HEK293 (cell line): ENCODE measurements around the gene ZSWIM7.

Source experiments
- ATF2 ChIP-seq: fragments of 450-650 bp; formaldehyde crosslinking; IDR thresholded peaks from 2 replicates; pipeline ENCODE4 v1.5.1; 2016; ENCODE audit warnings: missing biosample characterization, missing genetic modification characterization, low read depth
- HOXA7 ChIP-seq: sonication (generic); formaldehyde crosslinking; IDR thresholded peaks from 2 replicates; pipeline ENCODE4 v1.8.1; 2022; ENCODE audit warnings: missing genetic modification reagents, borderline replicate concordance
- ZBTB21 ChIP-seq: fragments of 450-650 bp; formaldehyde crosslinking; IDR thresholded peaks from 2 replicates; pipeline ENCODE4 v1.5.1; 2017; ENCODE audit warnings: missing biosample characterization, missing genetic modification characterization
- ZBTB7A ChIP-seq: fragments of 450-650 bp; formaldehyde crosslinking; IDR thresholded peaks from 2 replicates; pipeline ENCODE4 v1.5.1; 2016; ENCODE audit warnings: low read depth, missing biosample characterization, missing genetic modification characterization
- ZNF10 ChIP-seq: fragments of 450-650 bp; formaldehyde crosslinking; IDR thresholded peaks from 2 replicates; pipeline ENCODE4 v1.5.1; 2017; ENCODE audit warnings: missing biosample characterization, missing genetic modification characterization
- ZNF121 ChIP-seq: fragments of 450-650 bp; formaldehyde crosslinking; IDR thresholded peaks from 2 replicates; pipeline ENCODE4 v1.5.1; 2016; ENCODE audit warnings: missing biosample characterization, missing genetic modification characterization
- ZNF311 ChIP-seq: fragments of 450-650 bp; formaldehyde crosslinking; IDR thresholded peaks from 2 replicates; pipeline ENCODE4 v1.5.1; 2017; ENCODE audit warnings: missing biosample characterization, missing genetic modification characterization, borderline replicate concordance
- ZNF335 ChIP-seq: fragments of 450-650 bp; formaldehyde crosslinking; conservative IDR thresholded peaks from 2 replicates; pipeline ENCODE4 v1.5.1; 2016; ENCODE audit warnings: missing biosample characterization, missing genetic modification characterization
- ZSCAN16 ChIP-seq: fragments of 450-650 bp; formaldehyde crosslinking; IDR thresholded peaks from 2 replicates; pipeline ENCODE4 v1.5.1; 2016; ENCODE audit warnings: missing biosample characterization, missing genetic modification characterization
- ZSCAN23 ChIP-seq: fragments of 450-650 bp; formaldehyde crosslinking; IDR thresholded peaks from 2 replicates; pipeline ENCODE4 v1.5.1; 2016; ENCODE audit warnings: missing biosample characterization, missing genetic modification characterization
- TF ChIP-seq, protein P1 (sequence below): fragments of 450-650 bp; formaldehyde crosslinking; IDR thresholded peaks from 2 replicates; pipeline ENCODE4 v1.5.1; 2016; ENCODE audit warnings: missing biosample characterization, missing genetic modification characterization
- TF ChIP-seq, protein P2 (sequence below): fragments of 450-650 bp; formaldehyde crosslinking; IDR thresholded peaks from 2 replicates; pipeline ENCODE4 v1.5.1; 2016; ENCODE audit warnings: missing biosample characterization, missing genetic modification characterization
- TF ChIP-seq, protein P3 (sequence below): fragments of 450-650 bp; formaldehyde crosslinking; IDR thresholded peaks from 2 replicates; pipeline ENCODE4 v1.5.1; 2016; ENCODE audit warnings: missing biosample characterization, missing genetic modification characterization, borderline replicate concordance
- TF ChIP-seq, protein P4 (sequence below): fragments of 450-650 bp; formaldehyde crosslinking; conservative IDR thresholded peaks from 2 replicates; pipeline ENCODE4 v1.5.1; 2016; ENCODE audit warnings: low read depth, missing biosample characterization, missing genetic modification characterization

GRCh38 chr17:16033729-16034349 is 34.3 kb upstream of the ZSWIM7 start:
- no peak for TF ChIP-seq HOXA7
- TF ChIP-seq ZNF10 (tag by site-specific recombination): no peak
- no peak for TF ChIP-seq ZNF335 (tag by site-specific recombination)
- TF ChIP-seq ATF2 (tag by site-specific recombination): no peak
- no peak for TF ChIP-seq ZBTB21 (tag by site-specific recombination)
- TF ChIP-seq ZNF311 (tag by site-specific recombination): no peak
- TF ChIP-seq ZSCAN16: no peak
- TF ChIP-seq, protein P1, sequence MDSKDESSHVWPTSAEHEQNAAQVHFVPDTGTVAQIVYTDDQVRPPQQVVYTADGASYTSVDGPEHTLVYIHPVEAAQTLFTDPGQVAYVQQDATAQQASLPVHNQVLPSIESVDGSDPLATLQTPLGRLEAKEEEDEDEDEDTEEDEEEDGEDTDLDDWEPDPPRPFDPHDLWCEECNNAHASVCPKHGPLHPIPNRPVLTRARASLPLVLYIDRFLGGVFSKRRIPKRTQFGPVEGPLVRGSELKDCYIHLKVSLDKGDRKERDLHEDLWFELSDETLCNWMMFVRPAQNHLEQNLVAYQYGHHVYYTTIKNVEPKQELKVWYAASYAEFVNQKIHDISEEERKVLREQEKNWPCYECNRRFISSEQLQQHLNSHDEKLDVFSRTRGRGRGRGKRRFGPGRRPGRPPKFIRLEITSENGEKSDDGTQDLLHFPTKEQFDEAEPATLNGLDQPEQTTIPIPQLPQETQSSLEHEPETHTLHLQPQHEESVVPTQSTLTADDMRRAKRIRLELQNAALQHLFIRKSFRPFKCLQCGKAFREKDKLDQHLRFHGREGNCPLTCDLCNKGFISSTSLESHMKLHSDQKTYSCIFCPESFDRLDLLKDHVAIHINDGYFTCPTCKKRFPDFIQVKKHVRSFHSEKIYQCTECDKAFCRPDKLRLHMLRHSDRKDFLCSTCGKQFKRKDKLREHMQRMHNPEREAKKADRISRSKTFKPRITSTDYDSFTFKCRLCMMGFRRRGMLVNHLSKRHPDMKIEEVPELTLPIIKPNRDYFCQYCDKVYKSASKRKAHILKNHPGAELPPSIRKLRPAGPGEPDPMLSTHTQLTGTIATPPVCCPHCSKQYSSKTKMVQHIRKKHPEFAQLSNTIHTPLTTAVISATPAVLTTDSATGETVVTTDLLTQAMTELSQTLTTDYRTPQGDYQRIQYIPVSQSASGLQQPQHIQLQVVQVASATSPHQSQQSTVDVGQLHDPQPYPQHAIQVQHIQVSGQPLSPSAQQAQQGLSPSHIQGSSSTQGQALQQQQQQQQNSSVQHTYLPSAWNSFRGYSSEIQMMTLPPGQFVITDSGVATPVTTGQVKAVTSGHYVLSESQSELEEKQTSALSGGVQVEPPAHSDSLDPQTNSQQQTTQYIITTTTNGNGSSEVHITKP: no peak
- no peak for TF ChIP-seq ZNF121 (tag by site-specific recombination)
- TF ChIP-seq, protein P2, sequence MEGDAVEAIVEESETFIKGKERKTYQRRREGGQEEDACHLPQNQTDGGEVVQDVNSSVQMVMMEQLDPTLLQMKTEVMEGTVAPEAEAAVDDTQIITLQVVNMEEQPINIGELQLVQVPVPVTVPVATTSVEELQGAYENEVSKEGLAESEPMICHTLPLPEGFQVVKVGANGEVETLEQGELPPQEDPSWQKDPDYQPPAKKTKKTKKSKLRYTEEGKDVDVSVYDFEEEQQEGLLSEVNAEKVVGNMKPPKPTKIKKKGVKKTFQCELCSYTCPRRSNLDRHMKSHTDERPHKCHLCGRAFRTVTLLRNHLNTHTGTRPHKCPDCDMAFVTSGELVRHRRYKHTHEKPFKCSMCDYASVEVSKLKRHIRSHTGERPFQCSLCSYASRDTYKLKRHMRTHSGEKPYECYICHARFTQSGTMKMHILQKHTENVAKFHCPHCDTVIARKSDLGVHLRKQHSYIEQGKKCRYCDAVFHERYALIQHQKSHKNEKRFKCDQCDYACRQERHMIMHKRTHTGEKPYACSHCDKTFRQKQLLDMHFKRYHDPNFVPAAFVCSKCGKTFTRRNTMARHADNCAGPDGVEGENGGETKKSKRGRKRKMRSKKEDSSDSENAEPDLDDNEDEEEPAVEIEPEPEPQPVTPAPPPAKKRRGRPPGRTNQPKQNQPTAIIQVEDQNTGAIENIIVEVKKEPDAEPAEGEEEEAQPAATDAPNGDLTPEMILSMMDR (tag by site-specific recombination): no peak
- TF ChIP-seq, protein P3, sequence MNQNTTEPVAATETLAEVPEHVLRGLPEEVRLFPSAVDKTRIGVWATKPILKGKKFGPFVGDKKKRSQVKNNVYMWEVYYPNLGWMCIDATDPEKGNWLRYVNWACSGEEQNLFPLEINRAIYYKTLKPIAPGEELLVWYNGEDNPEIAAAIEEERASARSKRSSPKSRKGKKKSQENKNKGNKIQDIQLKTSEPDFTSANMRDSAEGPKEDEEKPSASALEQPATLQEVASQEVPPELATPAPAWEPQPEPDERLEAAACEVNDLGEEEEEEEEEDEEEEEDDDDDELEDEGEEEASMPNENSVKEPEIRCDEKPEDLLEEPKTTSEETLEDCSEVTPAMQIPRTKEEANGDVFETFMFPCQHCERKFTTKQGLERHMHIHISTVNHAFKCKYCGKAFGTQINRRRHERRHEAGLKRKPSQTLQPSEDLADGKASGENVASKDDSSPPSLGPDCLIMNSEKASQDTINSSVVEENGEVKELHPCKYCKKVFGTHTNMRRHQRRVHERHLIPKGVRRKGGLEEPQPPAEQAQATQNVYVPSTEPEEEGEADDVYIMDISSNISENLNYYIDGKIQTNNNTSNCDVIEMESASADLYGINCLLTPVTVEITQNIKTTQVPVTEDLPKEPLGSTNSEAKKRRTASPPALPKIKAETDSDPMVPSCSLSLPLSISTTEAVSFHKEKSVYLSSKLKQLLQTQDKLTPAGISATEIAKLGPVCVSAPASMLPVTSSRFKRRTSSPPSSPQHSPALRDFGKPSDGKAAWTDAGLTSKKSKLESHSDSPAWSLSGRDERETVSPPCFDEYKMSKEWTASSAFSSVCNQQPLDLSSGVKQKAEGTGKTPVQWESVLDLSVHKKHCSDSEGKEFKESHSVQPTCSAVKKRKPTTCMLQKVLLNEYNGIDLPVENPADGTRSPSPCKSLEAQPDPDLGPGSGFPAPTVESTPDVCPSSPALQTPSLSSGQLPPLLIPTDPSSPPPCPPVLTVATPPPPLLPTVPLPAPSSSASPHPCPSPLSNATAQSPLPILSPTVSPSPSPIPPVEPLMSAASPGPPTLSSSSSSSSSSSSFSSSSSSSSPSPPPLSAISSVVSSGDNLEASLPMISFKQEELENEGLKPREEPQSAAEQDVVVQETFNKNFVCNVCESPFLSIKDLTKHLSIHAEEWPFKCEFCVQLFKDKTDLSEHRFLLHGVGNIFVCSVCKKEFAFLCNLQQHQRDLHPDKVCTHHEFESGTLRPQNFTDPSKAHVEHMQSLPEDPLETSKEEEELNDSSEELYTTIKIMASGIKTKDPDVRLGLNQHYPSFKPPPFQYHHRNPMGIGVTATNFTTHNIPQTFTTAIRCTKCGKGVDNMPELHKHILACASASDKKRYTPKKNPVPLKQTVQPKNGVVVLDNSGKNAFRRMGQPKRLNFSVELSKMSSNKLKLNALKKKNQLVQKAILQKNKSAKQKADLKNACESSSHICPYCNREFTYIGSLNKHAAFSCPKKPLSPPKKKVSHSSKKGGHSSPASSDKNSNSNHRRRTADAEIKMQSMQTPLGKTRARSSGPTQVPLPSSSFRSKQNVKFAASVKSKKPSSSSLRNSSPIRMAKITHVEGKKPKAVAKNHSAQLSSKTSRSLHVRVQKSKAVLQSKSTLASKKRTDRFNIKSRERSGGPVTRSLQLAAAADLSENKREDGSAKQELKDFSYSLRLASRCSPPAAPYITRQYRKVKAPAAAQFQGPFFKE (tag by site-specific recombination): no peak
- TF ChIP-seq ZBTB7A: no peak
- no peak for TF ChIP-seq ZSCAN23 (tag by site-specific recombination)
- TF ChIP-seq, protein P4, sequence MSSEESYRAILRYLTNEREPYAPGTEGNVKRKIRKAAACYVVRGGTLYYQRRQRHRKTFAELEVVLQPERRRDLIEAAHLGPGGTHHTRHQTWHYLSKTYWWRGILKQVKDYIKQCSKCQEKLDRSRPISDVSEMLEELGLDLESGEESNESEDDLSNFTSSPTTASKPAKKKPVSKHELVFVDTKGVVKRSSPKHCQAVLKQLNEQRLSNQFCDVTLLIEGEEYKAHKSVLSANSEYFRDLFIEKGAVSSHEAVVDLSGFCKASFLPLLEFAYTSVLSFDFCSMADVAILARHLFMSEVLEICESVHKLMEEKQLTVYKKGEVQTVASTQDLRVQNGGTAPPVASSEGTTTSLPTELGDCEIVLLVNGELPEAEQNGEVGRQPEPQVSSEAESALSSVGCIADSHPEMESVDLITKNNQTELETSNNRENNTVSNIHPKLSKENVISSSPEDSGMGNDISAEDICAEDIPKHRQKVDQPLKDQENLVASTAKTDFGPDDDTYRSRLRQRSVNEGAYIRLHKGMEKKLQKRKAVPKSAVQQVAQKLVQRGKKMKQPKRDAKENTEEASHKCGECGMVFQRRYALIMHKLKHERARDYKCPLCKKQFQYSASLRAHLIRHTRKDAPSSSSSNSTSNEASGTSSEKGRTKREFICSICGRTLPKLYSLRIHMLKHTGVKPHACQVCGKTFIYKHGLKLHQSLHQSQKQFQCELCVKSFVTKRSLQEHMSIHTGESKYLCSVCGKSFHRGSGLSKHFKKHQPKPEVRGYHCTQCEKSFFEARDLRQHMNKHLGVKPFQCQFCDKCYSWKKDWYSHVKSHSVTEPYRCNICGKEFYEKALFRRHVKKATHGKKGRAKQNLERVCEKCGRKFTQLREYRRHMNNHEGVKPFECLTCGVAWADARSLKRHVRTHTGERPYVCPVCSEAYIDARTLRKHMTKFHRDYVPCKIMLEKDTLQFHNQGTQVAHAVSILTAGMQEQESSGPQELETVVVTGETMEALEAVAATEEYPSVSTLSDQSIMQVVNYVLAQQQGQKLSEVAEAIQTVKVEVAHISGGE (tag by site-specific recombination): no peak
